LHCN-M2 (cell line): Measurements from ENCODE around the gene MUC2. TPM values are rescaled to one million over a fixed set of nuclear protein-coding genes. Genes with fewer than 3 reads are reported as not detected.

Experiments used
- DNase-seq: peaks from one replicate; pipeline ENCODE4 v3.0.0-alpha.2; 2012; ENCODE audit warnings: low read depth
- total RNA-seq: library from RNA; depleted of rRNA; stranded (reverse); fragments of >200 nt; gene quantifications from 2 replicates; pipeline ENCODE4 v1.2.3, GENCODE V29; 2014

MUC2 gene
- total RNA-seq, 1 experiment from 2014 or later = not detected

- DNase-seq = no peak
Observed at GRCh38 chr11:1036303-1036923, 38.3 kb upstream of the MUC2 start, which contains the start of gene MUC6. Gene MUC6 (minus strand): TSS chr11:1036718. CDS start chr11:1036655, 63 bp downstream.

- DNase-seq = no peak
Observed at GRCh38 chr11:1036931-1037330, 37.7 kb upstream of the MUC2 start.

- no peak for DNase-seq
Observed at GRCh38 chr11:1037506-1038055, 37.1 kb upstream of the MUC2 start.

GRCh38 chr11:1038361-1038760 lies 36.3 kb upstream of the MUC2 start:
- DNase-seq = no peak

GRCh38 chr11:1038921-1039320 lies 35.8 kb upstream of the MUC2 start:
- DNase-seq = no peak

- no peak for DNase-seq
Observed at GRCh38 chr11:1039481-1040427, 34.9 kb upstream of the MUC2 start.

GRCh38 chr11:1040428-1041148 lies 34.1 kb upstream of the MUC2 start:
- no peak for DNase-seq

- no peak for DNase-seq
Observed at GRCh38 chr11:1041149-1041467, 33.6 kb upstream of the MUC2 start.

GRCh38 chr11:1041471-1041870 lies 33.2 kb upstream of the MUC2 start:
- DNase-seq = no peak

- no peak for DNase-seq
Observed at GRCh38 chr11:1041936-1042608, 32.6 kb upstream of the MUC2 start.

GRCh38 chr11:1042626-1043562 lies 31.8 kb upstream of the MUC2 start:
- DNase-seq = no peak

- DNase-seq = no peak
Observed at GRCh38 chr11:1043563-1044096, 31.0 kb upstream of the MUC2 start.

GRCh38 chr11:1044160-1044559 lies 30.5 kb upstream of the MUC2 start:
- DNase-seq = no peak

- no peak for DNase-seq
Observed at GRCh38 chr11:1047595-1048156, 27.0 kb upstream of the MUC2 start.

GRCh38 chr11:1048375-1049070 lies 26.2 kb upstream of the MUC2 start:
- DNase-seq = no peak

- DNase-seq = no peak
Observed at GRCh38 chr11:1049071-1049405, 25.6 kb upstream of the MUC2 start.

GRCh38 chr11:1049431-1049891 lies 25.2 kb upstream of the MUC2 start:
- DNase-seq = no peak

- DNase-seq = no peak
Observed at GRCh38 chr11:1049911-1050580, 24.6 kb upstream of the MUC2 start.
